ENCODE data around the gene POLE4. TPM values are rescaled to one million over a fixed set of nuclear protein-coding genes. Genes with fewer than 3 reads are reported as not detected.

Gene POLE4
- total RNA-seq, result 10 to 100 TPM; 17.2 to 21.9 TPM

- TF ChIP-seq, protein P1, sequence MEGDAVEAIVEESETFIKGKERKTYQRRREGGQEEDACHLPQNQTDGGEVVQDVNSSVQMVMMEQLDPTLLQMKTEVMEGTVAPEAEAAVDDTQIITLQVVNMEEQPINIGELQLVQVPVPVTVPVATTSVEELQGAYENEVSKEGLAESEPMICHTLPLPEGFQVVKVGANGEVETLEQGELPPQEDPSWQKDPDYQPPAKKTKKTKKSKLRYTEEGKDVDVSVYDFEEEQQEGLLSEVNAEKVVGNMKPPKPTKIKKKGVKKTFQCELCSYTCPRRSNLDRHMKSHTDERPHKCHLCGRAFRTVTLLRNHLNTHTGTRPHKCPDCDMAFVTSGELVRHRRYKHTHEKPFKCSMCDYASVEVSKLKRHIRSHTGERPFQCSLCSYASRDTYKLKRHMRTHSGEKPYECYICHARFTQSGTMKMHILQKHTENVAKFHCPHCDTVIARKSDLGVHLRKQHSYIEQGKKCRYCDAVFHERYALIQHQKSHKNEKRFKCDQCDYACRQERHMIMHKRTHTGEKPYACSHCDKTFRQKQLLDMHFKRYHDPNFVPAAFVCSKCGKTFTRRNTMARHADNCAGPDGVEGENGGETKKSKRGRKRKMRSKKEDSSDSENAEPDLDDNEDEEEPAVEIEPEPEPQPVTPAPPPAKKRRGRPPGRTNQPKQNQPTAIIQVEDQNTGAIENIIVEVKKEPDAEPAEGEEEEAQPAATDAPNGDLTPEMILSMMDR (IDR thresholded peaks at IDR 0.05), result peak in 1 of 4 experiments; percentile 10
- TF ChIP-seq POLR2AphosphoS5 (IDR thresholded peaks at IDR 0.05), result peak; percentile 37
- TF ChIP-seq POLR2A (IDR thresholded peaks at IDR 0.05), result peak; percentile 74
- WGBS, result under 1% methylated on average over 53 of the region's 81 CpGs
- intact Hi-C loops (cut with DNase I), result no loop called here
Observed at GRCh38 chr2:74958274-74959105, at the start of gene POLE4. POLE4 (plus strand) TSS chr2:74958643; CDS start chr2:74958680, 37 bp downstream.

GRCh38 chr2:74908748-74909444 lies 49.5 kb upstream of the POLE4 start:
- Histone ChIP-seq H3K27ac (no peak overlapping the region), H3K9me3 (no peaks in the 10 kb centered on the region), H3K4me3 (no peak overlapping the region), H3K36me3 (no peaks in the 10 kb centered on the region), H3K27me3 (replicated peaks; ENCODE audit: insufficient read depth) (no peaks in the 10 kb centered on the region), H3K4me1 (replicated peaks) (no peaks in the 10 kb centered on the region)
- peak; percentile 10 for DNase-seq (ENCODE audit: low spot score)
- WGBS, result 17% methylated on average over 29 of the region's 31 CpGs
- intact Hi-C loops (cut with DNase I), result no loop called here
- TF ChIP-seq POLR2AphosphoS5 (IDR thresholded peaks at IDR 0.05) (peak; percentile 4), POLR2A (IDR thresholded peaks at IDR 0.05) (no peak)

More at GRCh38 chr2:74958274-74959105, at the start of gene POLE4:
- H3K4me3 ChIP-seq, result peak within 1 kb of the TSS; percentile 58 to 68
- H3K9me3 ChIP-seq, result no peaks in the 10 kb centered on the region
- H3K27me3 ChIP-seq (replicated peaks; ENCODE audit: insufficient read depth), result no peaks in the 10 kb centered on the region
- peak within 1 kb of the TSS; percentile 84 to 92 for H3K27ac ChIP-seq
- DNase-seq (ENCODE audit: low spot score), result peak; percentile 86
- H3K4me1 ChIP-seq (replicated peaks), result no peaks in the 10 kb centered on the region
- H3K36me3 ChIP-seq, result no peaks in the 10 kb centered on the region

- no peak for DNase-seq (ENCODE audit: low spot score)
- WGBS, result 86% methylated on average over 1 of the region's 1 CpG
- Histone ChIP-seq H3K27me3 (replicated peaks; ENCODE audit: insufficient read depth) (no peaks in the 10 kb centered on the region), H3K4me1 (replicated peaks) (no peaks in the 10 kb centered on the region), H3K36me3 (no peaks in the 10 kb centered on the region), H3K4me3 (no peak overlapping the region), H3K9me3 (no peaks in the 10 kb centered on the region), H3K27ac (no peak overlapping the region)
- TF ChIP-seq POLR2A (IDR thresholded peaks at IDR 0.05), result no peak
- TF ChIP-seq POLR2AphosphoS5 (IDR thresholded peaks at IDR 0.05), result no peak
- TF ChIP-seq, protein P1 (IDR thresholded peaks at IDR 0.05), result no peak
- intact Hi-C loops (cut with DNase I), result loop anchor here (10.0 kb wide), 1 partner anchor 495 kb away; no protein-coding TSS in a partner anchor
Observed at GRCh38 chr2:74910245-74910644, 48.2 kb upstream of the POLE4 start.

DNA sequence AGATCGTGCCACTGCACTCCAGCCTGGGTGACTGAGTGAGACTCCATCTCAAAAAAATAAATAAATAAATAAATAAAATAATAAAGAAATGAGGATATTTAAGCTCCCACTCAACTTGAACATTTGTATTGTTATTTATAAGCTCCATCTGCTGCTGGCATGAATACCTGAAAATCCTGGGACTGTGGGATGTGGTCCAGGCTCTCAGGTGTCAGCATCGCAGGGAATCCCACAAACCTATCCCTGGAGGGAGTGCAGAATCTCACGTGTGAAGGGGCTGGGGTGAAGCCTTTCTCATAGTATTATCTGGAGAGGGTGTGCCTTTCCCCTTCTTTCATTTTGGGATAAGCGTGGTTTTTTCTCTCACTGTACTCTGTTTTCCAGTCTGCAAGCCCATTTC lies 47.4 kb upstream of the POLE4 start:
- TF ChIP-seq, protein P1 (IDR thresholded peaks at IDR 0.05), result no peak
- TF ChIP-seq POLR2A (IDR thresholded peaks at IDR 0.05) (no peak), POLR2AphosphoS5 (IDR thresholded peaks at IDR 0.05) (no peak)

DNA sequence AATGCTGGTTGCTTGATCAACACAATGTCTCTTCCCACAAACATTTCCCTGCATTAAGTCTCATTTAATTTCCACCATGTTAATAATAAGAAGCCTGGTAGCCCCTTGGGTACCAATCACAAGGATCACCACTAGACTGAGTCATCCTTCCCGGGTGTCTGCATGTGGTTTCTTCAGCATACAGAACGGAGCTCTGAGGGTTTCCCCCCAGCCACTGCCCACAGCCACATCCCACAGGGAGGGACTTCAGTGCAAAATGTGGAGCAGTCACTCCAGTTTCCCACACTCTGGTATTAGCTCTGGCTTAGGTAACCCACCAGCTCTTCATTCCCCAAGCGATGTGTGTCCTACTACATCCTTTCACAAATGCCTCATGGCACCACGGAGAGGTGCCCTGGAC lies 42.7 kb upstream of the POLE4 start:
- intact Hi-C loops (cut with DNase I), result loop anchor here (10.0 kb wide), 1 partner anchor 489 kb away; no protein-coding TSS in a partner anchor

More for the DNA sequence above, 47.4 kb upstream of the POLE4 start:
- Histone ChIP-seq H3K4me1 (replicated peaks) (no peaks in the 10 kb centered on the region), H3K27me3 (replicated peaks; ENCODE audit: insufficient read depth) (no peaks in the 10 kb centered on the region), H3K4me3 (no peak overlapping the region), H3K36me3 (no peaks in the 10 kb centered on the region), H3K9me3 (no peaks in the 10 kb centered on the region), H3K27ac (no peak overlapping the region)
- intact Hi-C loops (cut with DNase I), result loop anchor here (10.0 kb wide), 1 partner anchor 494 kb away; no protein-coding TSS in a partner anchor
- no peak for DNase-seq (ENCODE audit: low spot score)
- 53% methylated on average over 4 of the region's 4 CpGs for WGBS

More for the DNA sequence above, 42.7 kb upstream of the POLE4 start:
- TF ChIP-seq, protein P1 (IDR thresholded peaks at IDR 0.05), result no peak
- no peak for TF ChIP-seq POLR2AphosphoS5 (IDR thresholded peaks at IDR 0.05)
- TF ChIP-seq POLR2A (IDR thresholded peaks at IDR 0.05), result no peak
- no peak for DNase-seq (ENCODE audit: low spot score)
- WGBS, result 93% methylated on average over 4 of the region's 4 CpGs
- H3K9me3 ChIP-seq, result no peaks in the 10 kb centered on the region
- no peaks in the 10 kb centered on the region for H3K4me1 ChIP-seq (replicated peaks)
- no peaks in the 10 kb centered on the region for H3K36me3 ChIP-seq
- no peak overlapping the region for H3K4me3 ChIP-seq
- no peak overlapping the region for H3K27ac ChIP-seq
- H3K27me3 ChIP-seq (replicated peaks; ENCODE audit: insufficient read depth), result no peaks in the 10 kb centered on the region
